Endothelial cell of umbilical vein (primary cell): Measurements from ENCODE around the gene FNIP2.

ENCODE experiments used
- POLR2A ChIP-seq: IDR thresholded peaks from 2 replicates; pipeline ENCODE4 v1.6.1; 2012; ENCODE audit warnings: low read depth, mild to moderate bottlenecking, control low read depth, low read length
- TF ChIP-seq, protein P1 (sequence below), 2 donors: IDR thresholded peaks; 1 replicate in 1 of 2; 2 replicates in 1 of 2; pipeline ENCODE4 v1.5.1; 2011; ENCODE audit warnings: low read length in 2 of 2, mild to moderate bottlenecking in 2 of 2, moderate library complexity in 2 of 2, control low read depth in 1 of 2, inconsistent platforms in 1 of 2, low read depth in 1 of 2; ENCODE audit not compliant: insufficient read depth in 1 of 2; ENCODE audit errors: extremely low read depth in 1 of 2

DNA sequence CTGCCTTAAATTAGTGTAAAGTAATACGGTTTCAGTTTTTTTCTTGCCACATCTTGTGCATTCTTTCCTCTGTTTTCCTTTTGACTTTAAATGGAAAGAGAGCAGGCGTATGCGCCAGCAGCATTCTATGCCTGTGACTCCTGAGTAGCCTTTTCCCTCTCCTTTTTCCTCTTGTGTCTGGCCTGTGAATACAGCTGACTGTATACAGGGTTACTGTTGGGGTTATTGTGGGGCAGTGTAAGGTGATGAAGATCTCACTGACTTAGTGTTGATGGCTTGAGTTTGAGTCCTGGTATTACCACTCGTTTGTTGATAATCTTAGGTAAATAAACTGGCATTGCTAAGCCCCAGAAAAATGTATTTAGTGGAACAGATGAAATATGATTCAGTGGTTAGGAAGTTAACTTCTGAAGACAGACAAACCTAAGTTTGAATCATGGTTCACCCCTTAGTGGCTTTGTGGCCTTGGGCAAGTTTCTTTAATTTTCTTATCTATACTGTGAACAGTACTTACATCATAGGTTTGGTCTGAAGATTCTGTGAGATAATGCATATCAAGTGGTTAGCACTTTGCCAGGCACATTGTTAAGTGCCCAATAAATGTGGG is 105.1 kb downstream of the FNIP2 start:
- TF ChIP-seq, protein P1, sequence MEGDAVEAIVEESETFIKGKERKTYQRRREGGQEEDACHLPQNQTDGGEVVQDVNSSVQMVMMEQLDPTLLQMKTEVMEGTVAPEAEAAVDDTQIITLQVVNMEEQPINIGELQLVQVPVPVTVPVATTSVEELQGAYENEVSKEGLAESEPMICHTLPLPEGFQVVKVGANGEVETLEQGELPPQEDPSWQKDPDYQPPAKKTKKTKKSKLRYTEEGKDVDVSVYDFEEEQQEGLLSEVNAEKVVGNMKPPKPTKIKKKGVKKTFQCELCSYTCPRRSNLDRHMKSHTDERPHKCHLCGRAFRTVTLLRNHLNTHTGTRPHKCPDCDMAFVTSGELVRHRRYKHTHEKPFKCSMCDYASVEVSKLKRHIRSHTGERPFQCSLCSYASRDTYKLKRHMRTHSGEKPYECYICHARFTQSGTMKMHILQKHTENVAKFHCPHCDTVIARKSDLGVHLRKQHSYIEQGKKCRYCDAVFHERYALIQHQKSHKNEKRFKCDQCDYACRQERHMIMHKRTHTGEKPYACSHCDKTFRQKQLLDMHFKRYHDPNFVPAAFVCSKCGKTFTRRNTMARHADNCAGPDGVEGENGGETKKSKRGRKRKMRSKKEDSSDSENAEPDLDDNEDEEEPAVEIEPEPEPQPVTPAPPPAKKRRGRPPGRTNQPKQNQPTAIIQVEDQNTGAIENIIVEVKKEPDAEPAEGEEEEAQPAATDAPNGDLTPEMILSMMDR (IDR thresholded peaks at IDR 0.05; ENCODE audit: extremely low read depth in 1 of 2, insufficient read depth in 1 of 2, low read depth in 1 of 2, low read length in 2 of 2): no peak
- TF ChIP-seq POLR2A: no peak
